Neural progenitor cell (in vitro differentiated cells): ENCODE results near the gene CELF4. TPM values are rescaled to one million over a fixed set of nuclear protein-coding genes. Genes with fewer than 3 reads are reported as not detected.

ENCODE experiments used
- DNase-seq: peaks from one replicate; pipeline ENCODE4 v3.0.0-alpha.2; 2016; ENCODE audit warnings: low spot score
- H2AFZ ChIP-seq: fragments of 200-600 bp; sonication (generic); replicated peaks from 2 replicates; pipeline ENCODE4 v1.6.1; 2016; ENCODE audit warnings: antibody characterized with exemption
- H3F3A ChIP-seq: fragments of 200-600 bp; sonication (generic); 2 replicates; pipeline ENCODE4 v1.6.1; 2016; ENCODE audit warnings: antibody characterized with exemption, low read depth
- H3K27ac ChIP-seq: fragments of 200-600 bp; sonication (generic); 2 replicates; pipeline ENCODE4 v1.5.1; 2016; ENCODE audit warnings: mild to moderate bottlenecking
- H3K27me3 ChIP-seq: fragments of 200-600 bp; sonication (generic); 2 replicates; pipeline ENCODE4 v1.6.1; 2016; ENCODE audit warnings: mild to moderate bottlenecking, moderate library complexity
- H3K36me3 ChIP-seq: fragments of 200-600 bp; sonication (generic); 2 replicates; pipeline ENCODE4 v1.5.1; 2016
- H3K4me1 ChIP-seq: fragments of 200-600 bp; sonication (generic); 2 replicates; pipeline ENCODE4 v1.6.1; 2016; ENCODE audit warnings: mixed run types
- H3K4me2 ChIP-seq: fragments of 200-600 bp; sonication (generic); 2 replicates; pipeline ENCODE4 v1.6.1; 2016
- H3K4me3 ChIP-seq: fragments of 200-600 bp; sonication (generic); 2 replicates; pipeline ENCODE4 v1.5.1; 2016
- H3K79me2 ChIP-seq: fragments of 200-600 bp; sonication (generic); 2 replicates; pipeline ENCODE4 v1.6.1; 2016; ENCODE audit warnings: low read depth
- H3K9ac ChIP-seq: fragments of 200-600 bp; sonication (generic); 2 replicates; pipeline ENCODE4 v1.6.1; 2016
- H3K9me3 ChIP-seq: fragments of 200-600 bp; sonication (generic); 2 replicates; pipeline ENCODE4 v1.5.1; 2016; ENCODE audit warnings: low read depth
- H4K20me1 ChIP-seq: fragments of 200-600 bp; sonication (generic); 2 replicates; pipeline ENCODE4 v1.6.1; 2016; ENCODE audit warnings: low read depth
- H3K27ac Mint-ChIP-seq: 3 replicates; pipeline ENCODE4 v1.8.0; 2021; ENCODE audit warnings: mixed read lengths
- H3K27me3 Mint-ChIP-seq: 2 replicates; pipeline ENCODE4 v1.8.0; 2022; ENCODE audit warnings: low read depth, mild to moderate bottlenecking, inconsistent platforms, moderate library complexity, mixed read lengths; ENCODE audit not compliant: insufficient read depth
- H3K36me3 Mint-ChIP-seq: 3 replicates; pipeline ENCODE4 v1.8.0; 2021; ENCODE audit warnings: mixed read lengths
- H3K4me1 Mint-ChIP-seq: 3 replicates; pipeline ENCODE4 v1.8.0; 2021; ENCODE audit warnings: mixed read lengths
- H3K4me3 Mint-ChIP-seq: 3 replicates; pipeline ENCODE4 v1.8.0; 2021; ENCODE audit warnings: mild to moderate bottlenecking, moderate library complexity, mixed read lengths
- H3K9me3 Mint-ChIP-seq: 3 replicates; pipeline ENCODE4 v1.8.0; 2020; ENCODE audit warnings: mixed read lengths
- EZH2 ChIP-seq: fragments of 200-600 bp; sonication (generic); IDR thresholded peaks from 2 replicates; pipeline ENCODE4 v1.6.1; 2017; ENCODE audit warnings: antibody characterized with exemption, mild to moderate bottlenecking, moderate library complexity
- EZH2phosphoT487 ChIP-seq: fragments of 200-600 bp; sonication (generic); IDR thresholded peaks from 2 replicates; pipeline ENCODE4 v1.6.1; 2017; ENCODE audit warnings: antibody characterized with exemption
- total RNA-seq: library from RNA; depleted of rRNA; stranded (reverse); fragments of >200 nt; gene quantifications from 2 replicates; pipeline ENCODE4 v1.2.3, GENCODE V29; 2015; ENCODE audit warnings: low replicate concordance
- TF ChIP-seq, protein P1 (sequence below): fragments of 200-600 bp; sonication (generic); IDR thresholded peaks from 2 replicates; pipeline ENCODE4 v1.5.1; 2017; ENCODE audit warnings: antibody characterized with exemption, mild to moderate bottlenecking

Gene CELF4
- total RNA-seq, 1 donor from 2014 or later = 1.8 TPM

DNA sequence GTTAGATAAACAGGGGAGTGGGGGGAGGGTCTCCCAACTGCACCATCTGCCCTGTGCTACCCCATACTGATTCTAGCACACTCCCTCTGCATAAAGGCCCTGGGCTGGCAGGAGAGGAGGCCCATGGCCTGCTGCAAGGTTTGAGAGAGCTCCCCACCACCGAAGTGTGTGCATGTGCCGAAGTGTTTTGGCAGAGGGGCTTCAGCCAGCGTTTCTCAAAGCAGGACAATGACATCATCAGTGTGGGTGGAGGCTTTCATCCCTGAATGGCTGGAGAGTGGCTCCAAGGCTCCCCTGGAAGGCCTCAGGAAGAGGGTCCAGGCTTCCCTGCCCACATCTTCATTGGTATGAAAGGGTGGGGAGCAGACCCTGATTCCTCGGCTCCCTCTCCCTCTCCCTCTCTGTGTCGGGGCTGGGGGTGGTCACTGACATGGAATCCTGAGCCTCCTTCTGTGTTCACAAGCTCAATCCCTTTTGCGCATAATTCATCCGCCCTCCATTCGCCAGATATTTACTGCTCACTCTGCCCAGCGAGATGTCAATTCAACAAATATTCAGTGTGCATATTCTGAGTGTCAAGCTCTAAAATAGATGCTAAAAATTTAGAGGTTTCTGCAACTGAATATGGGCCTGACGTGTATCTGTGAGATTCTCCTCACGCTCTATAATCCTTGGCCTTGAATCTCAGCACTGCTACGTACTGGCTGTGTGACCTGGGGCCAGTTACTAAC lies 122.1 kb downstream of the CELF4 start:
- TF ChIP-seq, protein P1, sequence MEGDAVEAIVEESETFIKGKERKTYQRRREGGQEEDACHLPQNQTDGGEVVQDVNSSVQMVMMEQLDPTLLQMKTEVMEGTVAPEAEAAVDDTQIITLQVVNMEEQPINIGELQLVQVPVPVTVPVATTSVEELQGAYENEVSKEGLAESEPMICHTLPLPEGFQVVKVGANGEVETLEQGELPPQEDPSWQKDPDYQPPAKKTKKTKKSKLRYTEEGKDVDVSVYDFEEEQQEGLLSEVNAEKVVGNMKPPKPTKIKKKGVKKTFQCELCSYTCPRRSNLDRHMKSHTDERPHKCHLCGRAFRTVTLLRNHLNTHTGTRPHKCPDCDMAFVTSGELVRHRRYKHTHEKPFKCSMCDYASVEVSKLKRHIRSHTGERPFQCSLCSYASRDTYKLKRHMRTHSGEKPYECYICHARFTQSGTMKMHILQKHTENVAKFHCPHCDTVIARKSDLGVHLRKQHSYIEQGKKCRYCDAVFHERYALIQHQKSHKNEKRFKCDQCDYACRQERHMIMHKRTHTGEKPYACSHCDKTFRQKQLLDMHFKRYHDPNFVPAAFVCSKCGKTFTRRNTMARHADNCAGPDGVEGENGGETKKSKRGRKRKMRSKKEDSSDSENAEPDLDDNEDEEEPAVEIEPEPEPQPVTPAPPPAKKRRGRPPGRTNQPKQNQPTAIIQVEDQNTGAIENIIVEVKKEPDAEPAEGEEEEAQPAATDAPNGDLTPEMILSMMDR = no peak
- no peak for DNase-seq
- peaks cover 21% of the 10 kb centered on the region for H3K4me1 ChIP-seq
- H3K4me2 ChIP-seq = peak overlapping the region; percentile 35
- no peaks in the 10 kb centered on the region for H4K20me1 ChIP-seq
- no peaks in the 10 kb centered on the region for H3K79me2 ChIP-seq
- H3K9ac ChIP-seq = no peak overlapping the region
- no peaks in the 10 kb centered on the region for H3K36me3 Mint-ChIP-seq
- H3K27me3 ChIP-seq = no peaks in the 10 kb centered on the region
- no peak overlapping the region for H3K4me3 Mint-ChIP-seq
- no peaks in the 10 kb centered on the region for H3F3A ChIP-seq
- H3K36me3 ChIP-seq = no peaks in the 10 kb centered on the region
- H3K4me3 ChIP-seq = no peak overlapping the region
- no peaks in the 10 kb centered on the region for H3K9me3 Mint-ChIP-seq
- H3K27me3 Mint-ChIP-seq = peaks cover 9% of the 10 kb centered on the region
- peak overlapping the region; percentile 42 for H3K27ac Mint-ChIP-seq
- H2AFZ ChIP-seq = peak overlapping the region; percentile 55
- no peaks in the 10 kb centered on the region for H3K9me3 ChIP-seq
- no peak overlapping the region for H3K27ac ChIP-seq
- H3K4me1 Mint-ChIP-seq = peaks cover 44% of the 10 kb centered on the region

DNA sequence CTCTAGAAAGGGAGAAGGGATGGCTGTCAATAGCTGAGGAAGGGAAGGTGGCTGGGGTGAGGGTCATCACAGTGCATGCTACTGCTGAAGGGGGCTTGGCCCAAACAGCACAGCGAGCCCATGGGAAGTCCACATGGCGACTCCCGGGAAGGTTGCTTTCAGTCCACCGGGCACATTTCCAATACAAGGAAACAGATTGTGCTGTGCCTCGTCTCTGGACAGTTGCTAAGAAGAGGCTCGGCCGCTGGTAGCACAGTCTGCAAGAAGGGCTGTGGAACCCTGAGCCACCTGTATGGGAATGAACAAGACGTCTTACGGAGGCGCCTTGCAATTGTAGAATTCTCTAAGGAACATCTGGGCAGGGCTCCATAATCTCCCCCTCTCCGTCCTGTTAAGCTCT lies 123.1 kb downstream of the CELF4 start:
- Histone ChIP-seq H3K27ac (no peak overlapping the region), H2AFZ (peak overlapping the region; percentile 55), H3K9me3 (no peaks in the 10 kb centered on the region), H3K4me3 (no peak overlapping the region), H3K4me1 (peaks cover 21% of the 10 kb centered on the region), H3K27me3 (no peaks in the 10 kb centered on the region), H3K4me2 (no peak overlapping the region), H3F3A (no peaks in the 10 kb centered on the region), H3K79me2 (no peaks in the 10 kb centered on the region), H3K9ac (no peak overlapping the region), H3K36me3 (no peaks in the 10 kb centered on the region), H4K20me1 (no peaks in the 10 kb centered on the region)
- Mint-ChIP-seq H3K27me3 (peaks cover 9% of the 10 kb centered on the region), H3K36me3 (no peaks in the 10 kb centered on the region), H3K4me1 (peaks cover 44% of the 10 kb centered on the region), H3K4me3 (no peak overlapping the region), H3K27ac (no peak overlapping the region), H3K9me3 (peaks cover 3% of the 10 kb centered on the region)
- DNase-seq = no peak
- TF ChIP-seq EZH2phosphoT487 (no peak), EZH2 (no peak)
- TF ChIP-seq, protein P1 = no peak

DNA sequence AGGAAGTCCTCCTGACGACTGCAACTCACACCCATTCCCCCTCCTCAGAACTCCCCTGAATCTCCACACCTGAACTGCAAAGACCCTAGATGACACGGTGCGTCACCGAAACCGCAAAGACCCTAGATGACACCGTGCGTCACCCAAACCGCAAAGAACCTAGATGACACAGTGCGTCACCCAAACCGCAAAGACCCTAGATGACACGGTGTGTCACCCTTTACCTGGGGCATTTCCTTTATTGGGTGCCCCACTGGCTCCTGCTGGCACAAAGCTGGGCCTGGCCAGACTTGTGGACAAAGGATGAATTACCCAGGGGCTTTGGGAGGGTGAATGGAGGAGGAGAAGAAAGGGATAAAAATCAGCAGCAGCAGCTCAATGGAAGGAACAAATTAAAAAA lies 123.8 kb downstream of the CELF4 start:
- Histone ChIP-seq H3K4me1 (peaks cover 21% of the 10 kb centered on the region), H3K79me2 (no peaks in the 10 kb centered on the region)

More for the DNA sequence above, 123.8 kb downstream of the CELF4 start:
- TF ChIP-seq EZH2 = no peak
- no peak for TF ChIP-seq EZH2phosphoT487
- TF ChIP-seq, protein P1 = no peak
- no peak overlapping the region for H3K4me3 Mint-ChIP-seq
- no peak overlapping the region for H2AFZ ChIP-seq
- no peaks in the 10 kb centered on the region for H3F3A ChIP-seq
- peaks cover 9% of the 10 kb centered on the region for H3K27me3 Mint-ChIP-seq
- no peak for DNase-seq
- no peak overlapping the region for H3K4me2 ChIP-seq
- no peaks in the 10 kb centered on the region for H3K27me3 ChIP-seq
- no peaks in the 10 kb centered on the region for H3K36me3 ChIP-seq
- peaks cover 6% of the 10 kb centered on the region for H3K9me3 Mint-ChIP-seq
- H3K27ac ChIP-seq = no peak overlapping the region
- H3K9me3 ChIP-seq = no peaks in the 10 kb centered on the region
- no peak overlapping the region for H3K4me3 ChIP-seq
- peaks cover 44% of the 10 kb centered on the region for H3K4me1 Mint-ChIP-seq
- no peaks in the 10 kb centered on the region for H3K36me3 Mint-ChIP-seq
- H3K9ac ChIP-seq = no peak overlapping the region
- no peak overlapping the region for H3K27ac Mint-ChIP-seq
- no peaks in the 10 kb centered on the region for H4K20me1 ChIP-seq
